NCI-H1105 treated with DMSO at 0.1 percent for 48 hours (cell line): ENCODE results near the gene TTC39B.

Experiments
- DNase-seq: peaks from one replicate; lab custom pipeline; 2025; lab: John Stamatoyannopoulos, UW

Gene TTC39B

DNA sequence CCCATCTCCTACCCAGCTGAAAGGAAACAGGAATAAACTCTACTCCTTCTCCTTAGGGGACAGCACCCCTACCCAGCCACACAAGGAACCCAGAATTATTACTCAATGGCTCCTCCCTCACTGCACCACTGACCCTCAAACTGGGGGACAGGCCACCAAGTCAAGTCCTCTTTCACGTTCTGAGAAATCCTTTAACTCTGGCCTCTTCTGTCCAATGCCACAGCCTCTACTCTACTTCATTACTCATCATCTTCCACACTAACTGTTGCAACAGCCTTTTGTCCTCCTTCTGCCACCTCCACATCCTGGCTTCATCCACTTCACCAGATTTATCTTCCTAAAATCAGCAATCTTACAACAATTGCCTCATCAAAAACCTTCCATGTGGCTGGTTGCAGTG lies 6.8 kb downstream of the TTC39B start:
- DNase-seq: no peak

DNA sequence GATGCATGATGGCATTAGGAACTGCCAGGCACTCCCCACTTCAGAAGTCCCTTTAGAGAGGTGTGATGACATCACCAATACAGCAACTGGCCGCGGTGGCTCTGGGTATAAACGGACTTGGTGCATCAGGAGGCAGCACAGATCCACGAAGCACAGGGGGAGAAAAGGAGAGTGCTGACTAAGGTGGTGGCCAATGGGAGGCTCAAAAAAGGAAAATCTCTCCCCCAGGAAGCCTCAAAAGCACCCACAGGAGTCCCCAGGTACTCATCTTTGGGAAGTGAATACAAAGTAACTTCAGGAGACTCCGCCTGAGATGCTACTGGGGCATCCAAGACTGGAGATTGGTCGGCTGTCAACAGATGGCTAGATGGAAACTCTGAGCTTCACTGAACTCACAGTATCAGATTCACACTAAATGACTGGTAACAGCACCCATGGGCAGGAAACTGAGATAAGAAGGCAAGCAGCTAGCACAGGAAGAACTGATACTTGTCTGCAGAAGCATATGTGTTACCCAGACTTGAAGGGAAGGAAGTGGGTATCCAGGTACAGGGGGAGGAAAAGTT lies 7.6 kb downstream of the TTC39B start:
- no peak for DNase-seq

DNA sequence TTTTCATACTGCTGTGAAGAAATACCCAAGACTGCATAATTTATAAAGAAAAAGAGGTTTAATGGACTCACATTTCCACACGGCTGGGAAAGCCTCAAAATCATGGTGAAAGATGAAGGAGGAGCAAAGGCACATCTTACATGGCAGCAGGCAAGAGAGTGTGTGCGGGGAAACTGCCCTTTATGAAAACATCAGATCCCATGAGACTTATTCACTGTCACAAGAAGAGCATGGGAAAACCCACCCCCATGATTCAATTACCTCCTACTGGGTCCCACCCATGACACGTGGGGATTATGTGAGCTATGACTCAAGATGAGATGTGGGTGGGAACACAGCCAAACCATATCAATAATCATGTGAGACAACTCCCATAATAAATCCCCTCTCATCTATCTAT lies 8.7 kb downstream of the TTC39B start:
- DNase-seq: no peak

DNA sequence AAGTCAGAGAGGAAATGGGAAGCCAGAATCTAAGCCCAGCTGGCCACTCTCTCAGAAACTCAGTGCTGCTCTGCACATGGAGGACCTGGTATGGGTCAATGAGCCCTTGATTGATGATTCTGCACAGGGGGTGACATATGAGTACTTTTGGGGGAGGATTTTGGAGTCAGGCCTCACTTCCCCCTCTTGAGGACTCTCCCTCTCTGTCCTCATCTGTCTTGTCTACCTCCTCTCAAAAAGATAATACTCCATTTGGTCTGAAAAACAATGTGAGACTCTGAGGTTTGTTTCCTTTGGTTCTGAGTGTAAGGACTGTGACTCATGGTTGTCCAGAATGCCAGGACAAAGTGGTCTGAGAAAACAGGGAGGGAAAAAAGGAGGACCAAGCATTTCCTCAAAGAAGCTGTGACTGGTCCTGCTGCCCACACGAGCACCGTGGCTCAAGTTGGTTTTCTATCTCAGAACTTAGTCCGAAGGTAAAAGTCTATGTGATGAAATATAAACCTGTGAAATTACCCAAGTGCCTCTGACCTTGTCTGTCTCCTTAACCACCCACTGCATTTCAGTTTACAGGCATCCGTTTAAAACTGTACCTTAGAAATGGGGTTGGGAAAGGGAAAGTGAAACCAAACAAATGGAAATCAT lies 11.1 kb downstream of the TTC39B start:
- no peak for DNase-seq

GRCh38 chr9:15294604-15295003 lies 12.4 kb downstream of the TTC39B start:
- no peak for DNase-seq

DNA sequence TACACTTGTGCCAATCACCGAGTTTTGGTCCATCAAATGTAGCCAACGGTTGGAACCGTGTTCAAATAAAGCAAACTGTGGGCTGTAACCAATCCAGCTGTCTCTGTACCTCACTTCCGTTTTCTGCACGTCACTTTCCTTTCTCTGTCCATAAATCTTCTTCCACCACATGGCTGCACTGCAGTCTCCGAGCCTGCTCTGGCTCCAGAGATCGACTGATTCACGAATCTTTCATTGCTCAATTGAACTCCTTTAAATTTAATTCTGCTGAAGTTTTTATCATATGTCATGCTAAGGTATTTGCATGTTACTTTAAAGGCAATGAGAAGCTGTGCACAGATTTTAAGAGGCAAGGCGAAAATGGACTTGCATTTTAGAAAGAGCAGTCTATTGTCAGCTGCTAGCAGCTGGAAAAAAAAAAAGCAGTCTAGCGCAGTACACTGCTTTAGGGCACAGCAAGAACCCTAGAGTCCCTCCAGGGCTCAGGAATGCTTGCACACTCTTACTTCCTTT lies 13.2 kb downstream of the TTC39B start:
- no peak for DNase-seq

DNA sequence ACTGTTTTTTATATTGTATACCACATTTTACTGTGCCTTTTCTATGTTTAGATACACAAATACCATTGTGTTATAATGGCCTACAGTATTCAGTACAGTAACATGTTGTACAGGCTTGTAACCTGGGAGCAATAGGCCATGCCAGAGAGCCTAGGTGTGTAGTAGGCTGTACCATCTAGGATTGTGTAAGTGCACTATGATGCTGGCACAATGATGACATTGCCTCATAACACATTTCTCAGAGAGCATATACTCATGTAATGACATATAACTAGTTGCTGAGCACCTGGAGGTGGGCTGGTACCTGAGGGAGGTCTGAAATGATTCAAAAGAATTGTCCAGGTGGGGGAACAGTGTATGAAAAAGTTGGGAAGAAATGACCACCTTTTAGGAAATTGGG lies 13.9 kb downstream of the TTC39B start:
- no peak for DNase-seq

GRCh38 chr9:15289603-15290002 lies 17.4 kb downstream of the TTC39B start:
- no peak for DNase-seq

DNA sequence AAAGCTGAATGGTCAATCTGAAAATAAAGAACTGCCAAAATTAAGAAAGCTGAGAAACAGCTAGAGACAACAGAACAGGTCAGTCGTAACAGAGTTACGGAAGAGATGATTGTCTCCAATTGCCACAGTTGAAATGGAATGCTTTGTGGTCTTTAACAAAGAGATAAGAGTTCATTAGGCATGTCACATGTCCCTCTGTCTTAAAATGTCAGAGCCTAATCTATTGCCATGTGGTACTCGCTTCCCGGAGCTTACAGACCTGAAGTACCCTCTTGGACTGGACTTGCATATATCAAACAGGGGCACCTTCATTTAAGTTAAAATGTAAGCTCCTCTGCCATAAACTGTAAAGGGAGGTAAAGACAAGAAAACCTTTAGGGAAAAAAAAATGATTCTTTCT lies 19.7 kb downstream of the TTC39B start:
- DNase-seq: peak; percentile 74

DNA sequence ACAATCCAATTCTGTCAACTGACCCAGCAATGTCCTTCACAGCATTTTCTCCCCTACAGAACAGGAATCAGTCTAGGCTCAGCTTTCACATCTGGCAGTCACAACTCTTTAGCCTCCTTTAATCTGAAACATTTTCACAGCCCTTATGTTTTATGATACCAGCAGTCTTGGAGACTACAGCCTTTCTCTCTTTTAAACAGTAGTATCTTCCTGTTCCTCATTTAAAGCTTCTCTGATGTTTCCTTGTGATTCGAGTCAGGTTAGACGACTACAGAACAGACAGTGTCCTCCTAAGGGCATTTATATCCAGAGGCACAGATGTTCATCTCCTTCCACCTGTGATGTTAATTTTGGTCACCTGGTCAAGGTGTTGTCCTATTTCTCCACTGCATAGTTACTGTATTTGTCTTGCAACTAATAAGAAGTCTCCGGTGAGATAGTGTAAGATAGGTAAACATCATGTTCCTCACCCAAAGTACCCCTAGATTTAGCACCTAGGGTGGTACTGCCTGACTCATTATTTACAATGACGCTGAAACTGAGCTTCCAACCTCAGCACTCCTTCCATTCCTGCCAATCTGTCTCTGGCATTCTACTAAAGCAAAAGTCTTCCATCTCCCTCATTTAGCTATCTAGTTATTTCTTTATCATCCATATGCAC lies 20.7 kb downstream of the TTC39B start:
- no peak for DNase-seq

- no peak for DNase-seq
Observed at GRCh38 chr9:15282567-15283285, 24.3 kb downstream of the TTC39B start.

DNA sequence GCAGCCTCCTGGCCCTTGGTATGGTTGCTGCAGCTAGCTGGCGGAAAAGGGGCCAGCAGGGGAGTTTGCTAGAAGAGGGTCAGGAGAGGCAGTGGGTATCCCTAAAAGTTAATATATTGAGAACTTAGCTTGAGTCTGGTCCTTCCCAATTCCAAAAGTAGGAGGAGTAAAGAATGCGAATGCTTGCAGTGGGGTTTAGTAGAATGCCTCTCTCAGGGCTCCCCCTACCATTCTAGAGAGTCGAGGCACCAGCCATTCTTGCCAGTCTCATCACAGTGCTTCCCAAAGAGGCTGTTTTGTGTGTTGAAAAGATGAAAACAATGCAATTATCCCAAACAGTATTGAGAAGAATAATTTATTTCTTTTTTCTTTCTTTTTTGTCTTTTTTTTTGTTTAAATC lies 26.4 kb downstream of the TTC39B start:
- DNase-seq: no peak

- DNase-seq: no peak
Observed at GRCh38 chr9:15278839-15279238, 28.2 kb downstream of the TTC39B start.

GRCh38 chr9:15278091-15278687 lies 28.8 kb downstream of the TTC39B start:
- no peak for DNase-seq

DNA sequence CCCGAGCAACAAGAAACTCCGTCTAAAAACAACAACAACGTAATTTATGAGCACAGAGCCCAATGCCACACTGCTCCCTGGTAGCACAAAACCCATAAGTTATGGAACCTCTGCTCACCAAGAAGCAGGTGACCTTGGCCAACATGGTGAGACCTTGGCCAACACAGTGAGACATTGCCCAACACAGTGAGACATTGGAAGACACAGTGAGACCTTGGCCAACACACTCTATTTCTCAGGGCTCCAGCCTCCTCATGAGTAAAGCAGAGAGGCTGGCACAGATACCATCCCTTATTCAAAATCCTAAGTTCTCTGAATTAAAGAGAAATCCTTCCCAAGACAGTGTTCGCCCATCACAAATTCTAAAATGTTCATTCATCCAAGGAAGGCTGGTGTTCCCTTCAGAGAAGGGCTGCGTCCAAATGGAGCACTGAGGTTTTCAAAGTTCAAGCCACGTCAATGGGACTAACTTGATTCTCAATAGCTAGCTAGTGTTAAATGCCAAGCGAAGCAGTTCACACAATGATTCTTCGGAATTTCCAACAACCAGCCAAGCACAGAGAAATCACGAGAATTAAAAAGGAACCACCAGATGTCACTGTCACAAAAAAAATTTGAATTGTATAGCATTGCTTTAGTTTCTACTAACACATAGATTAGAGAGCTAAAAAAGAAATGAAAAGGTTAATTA lies 29.5 kb downstream of the TTC39B start:
- DNase-seq: peak; percentile 30

- no peak for DNase-seq
Observed at GRCh38 chr9:15276328-15276938, 30.6 kb downstream of the TTC39B start.

DNA sequence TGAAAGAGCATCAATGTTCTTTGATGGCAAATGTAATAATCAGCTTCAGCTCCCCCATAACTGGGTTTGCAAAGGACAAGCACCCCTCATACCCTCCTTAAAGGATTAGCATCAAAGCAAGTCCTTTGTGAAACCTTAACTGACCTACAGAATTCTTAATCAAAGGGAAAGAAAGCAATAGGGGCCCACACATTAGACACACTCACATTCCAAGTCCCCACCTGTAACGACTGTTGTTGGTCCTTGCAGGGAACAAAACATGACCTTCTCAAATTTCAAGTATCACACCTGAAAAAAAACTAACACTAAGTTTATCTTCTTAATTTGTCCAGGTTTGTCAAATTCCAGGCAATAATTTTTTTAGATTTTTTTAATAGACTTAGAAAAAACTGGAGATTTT lies 32.6 kb downstream of the TTC39B start:
- no peak for DNase-seq

DNA sequence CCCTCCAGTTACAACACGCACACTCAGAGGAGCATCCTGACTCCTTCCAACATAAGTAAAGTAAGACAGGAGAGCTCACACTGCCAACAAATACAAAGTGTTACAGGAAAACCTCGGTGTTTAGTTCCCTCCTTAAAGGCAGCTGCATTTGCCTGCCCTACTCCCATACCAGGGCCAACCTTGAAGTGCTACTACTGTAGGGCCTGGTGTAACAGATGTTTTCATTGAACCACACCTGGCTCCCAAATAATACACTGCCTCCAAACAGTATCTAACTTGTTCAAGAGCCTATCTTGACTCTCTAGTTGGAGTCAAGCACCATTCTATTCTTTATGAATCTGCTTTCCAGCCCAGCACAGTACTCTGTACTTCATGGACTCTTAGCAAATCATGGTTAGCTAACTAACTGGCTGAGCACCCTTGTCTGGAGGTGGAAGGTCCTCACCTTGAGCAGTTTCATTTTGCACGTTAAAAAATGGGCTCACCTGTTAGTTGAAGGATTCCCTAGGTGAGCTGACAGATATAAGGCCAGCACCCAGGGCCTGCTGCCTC lies 34.6 kb downstream of the TTC39B start:
- DNase-seq: peak; percentile 40

- DNase-seq: no peak
Observed at GRCh38 chr9:15271403-15271802, 35.6 kb downstream of the TTC39B start.

DNA sequence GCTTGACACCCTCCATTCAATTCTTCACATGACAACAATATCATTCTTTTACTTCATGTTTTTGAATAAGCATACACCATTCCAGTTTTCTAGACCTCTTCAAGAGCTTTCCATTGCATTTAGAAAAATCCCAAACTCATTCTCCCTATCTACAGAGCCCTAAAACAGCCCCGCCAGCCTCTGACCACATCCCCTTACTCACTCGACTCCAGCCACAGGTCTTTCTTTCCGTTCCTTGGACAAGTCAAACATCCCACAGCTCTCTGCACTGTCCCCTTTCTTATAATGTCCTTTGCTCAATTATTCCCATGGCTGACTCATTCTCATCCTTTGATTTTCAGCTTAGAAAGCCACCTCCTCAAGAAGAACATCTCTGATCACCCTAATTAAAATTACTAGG lies 38.2 kb downstream of the TTC39B start:
- DNase-seq: no peak

DNA sequence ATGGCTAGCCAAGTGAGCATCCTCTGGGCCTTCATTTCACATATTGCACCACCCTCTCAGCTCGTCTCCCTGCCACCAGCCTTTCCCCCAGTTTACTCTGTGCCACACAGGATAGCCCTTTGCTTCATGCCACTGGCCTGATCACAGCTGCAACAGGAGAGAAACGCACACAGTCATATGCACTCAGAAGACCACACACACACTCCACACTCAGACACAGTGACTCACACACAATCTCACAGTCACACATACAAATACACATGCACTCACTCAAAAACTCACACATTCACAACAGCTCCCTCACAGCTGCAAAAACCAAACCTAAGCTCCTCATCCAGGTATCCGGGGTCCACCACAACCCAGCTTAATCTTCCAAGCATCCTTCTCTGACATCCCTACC lies 38.7 kb downstream of the TTC39B start:
- no peak for DNase-seq
